ENCODE measurements around the gene BCAS3. TPM values are rescaled to one million over a fixed set of nuclear protein-coding genes. Genes with fewer than 3 reads are reported as not detected.
"Not testable (repeated sequence)": the region's sequence is repeated elsewhere in the genome, so short reads cannot be mapped to it uniquely, and the experiment has no call there.

BCAS3 gene
- total RNA-seq, 2 experiments from 2014 or later = 13.4 to 14.5 TPM

- no peaks in the 10 kb centered on the region for H3K9me3 ChIP-seq (ENCODE audit: low read length)
- POLR2A ChIA-PET = interaction anchor here (0.6 kb wide), 1 partner anchor 26 kb away, joined by 3 read pairs; no protein-coding TSS in a partner anchor
- no TSS peak for BruUV-seq (replicated peaks)
Observed at GRCh38 chr17:61040666-61041065, 363.0 kb downstream of the BCAS3 start.

GRCh38 chr17:61042348-61042747 lies 364.7 kb downstream of the BCAS3 start:
- DNase-seq (ENCODE audit: low spot score); H3K4me1 ChIP-seq (ENCODE audit: insufficient read depth, low read length, poor library complexity, severe bottlenecking); POLR2A ChIA-PET; H3K36me3 ChIP-seq (ENCODE audit: insufficient read depth, low read length); H3K27ac ChIP-seq (ENCODE audit: low read depth, low read length, poor library complexity, severe bottlenecking); H3K9me2 ChIP-seq (ENCODE audit: insufficient read depth, low read length); BruUV-seq (replicated peaks); H3K9me3 ChIP-seq (ENCODE audit: low read length); H3K4me2 ChIP-seq (ENCODE audit: low read length); intact Hi-C loops (cut with micrococcal nuclease; ENCODE audit: unreplicated experiment); H2AFZ ChIP-seq (ENCODE audit: low read length); CTCF ChIA-PET (ENCODE audit: unreplicated experiment); H3K4me3 ChIP-seq (ENCODE audit: low read depth, low read length, poor library complexity, severe bottlenecking); H3K79me2 ChIP-seq (ENCODE audit: insufficient read depth, low read depth, low read length); H4K20me1 ChIP-seq (ENCODE audit: insufficient read depth, low read length): not testable (repeated sequence)

More at GRCh38 chr17:61040666-61041065, 363.0 kb downstream of the BCAS3 start:
- Histone ChIP-seq H2AFZ (ENCODE audit: low read length) (no peak overlapping the region), H3K4me1 (ENCODE audit: insufficient read depth, low read length, poor library complexity, severe bottlenecking) (no peaks in the 10 kb centered on the region), H3K79me2 (ENCODE audit: insufficient read depth, low read depth, low read length) (no peaks in the 10 kb centered on the region), H3K4me3 (ENCODE audit: low read depth, low read length, poor library complexity, severe bottlenecking) (no peak overlapping the region), H3K9me2 (ENCODE audit: insufficient read depth, low read length) (no peaks in the 10 kb centered on the region), H3K27ac (ENCODE audit: low read depth, low read length, poor library complexity, severe bottlenecking) (no peak overlapping the region), H4K20me1 (ENCODE audit: insufficient read depth, low read length) (no peaks in the 10 kb centered on the region), H3K36me3 (ENCODE audit: insufficient read depth, low read length) (no peaks in the 10 kb centered on the region), H3K4me2 (ENCODE audit: low read length) (no peak overlapping the region)
- no peak for DNase-seq (ENCODE audit: low spot score)
- CTCF ChIA-PET (ENCODE audit: unreplicated experiment) = no interaction called here
- TF ChIP-seq EZH2phosphoT487 (IDR thresholded peaks at IDR 0.05; ENCODE audit: borderline replicate concordance, low read depth, low read length) (no peak), CTCF (conservative IDR thresholded peaks at IDR 0.05; ENCODE audit: low read length) (no peak)
- intact Hi-C loops (cut with micrococcal nuclease; ENCODE audit: unreplicated experiment) = no loop called here

DNA sequence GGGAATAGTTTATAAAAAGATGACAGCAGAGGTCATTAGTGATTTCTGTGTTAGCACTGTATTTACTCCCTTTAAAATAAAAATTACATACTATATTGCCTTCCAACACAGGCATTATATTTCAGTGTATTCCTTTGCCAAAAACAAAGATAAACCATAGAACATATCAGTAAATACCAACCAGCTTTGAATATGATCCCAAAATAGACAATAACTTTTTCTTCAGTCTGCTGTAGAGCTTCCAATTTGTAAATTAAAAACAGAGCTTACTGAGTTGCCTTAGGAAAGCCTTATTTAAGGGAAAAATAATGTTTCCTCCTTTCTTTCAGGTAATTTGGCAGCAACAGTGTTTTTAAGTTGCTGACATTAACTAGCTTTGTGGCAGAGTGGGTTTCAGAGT lies 369.9 kb downstream of the BCAS3 start:
- Histone ChIP-seq H3K9me3 (ENCODE audit: low read length) (no peaks in the 10 kb centered on the region), H3K36me3 (ENCODE audit: insufficient read depth, low read length) (no peaks in the 10 kb centered on the region), H3K4me3 (ENCODE audit: low read depth, low read length, poor library complexity, severe bottlenecking) (no peak overlapping the region), H3K9me2 (ENCODE audit: insufficient read depth, low read length) (no peaks in the 10 kb centered on the region), H3K27ac (ENCODE audit: low read depth, low read length, poor library complexity, severe bottlenecking) (no peak overlapping the region), H4K20me1 (ENCODE audit: insufficient read depth, low read length) (no peaks in the 10 kb centered on the region), H3K79me2 (ENCODE audit: insufficient read depth, low read depth, low read length) (no peaks in the 10 kb centered on the region), H2AFZ (ENCODE audit: low read length) (no peak overlapping the region), H3K4me2 (ENCODE audit: low read length) (no peak overlapping the region), H3K4me1 (ENCODE audit: insufficient read depth, low read length, poor library complexity, severe bottlenecking) (no peaks in the 10 kb centered on the region)
- ChIA-PET CTCF (ENCODE audit: unreplicated experiment) (no interaction called here), POLR2A (interaction anchor here (0.7 kb wide), 1 partner anchor 155 kb away, joined by 3 read pairs; no protein-coding TSS in a partner anchor)
- intact Hi-C loops (cut with micrococcal nuclease; ENCODE audit: unreplicated experiment) = no loop called here
- BruUV-seq (replicated peaks) = no TSS peak
- no peak for DNase-seq (ENCODE audit: low spot score)
- no peak for TF ChIP-seq CTCF (conservative IDR thresholded peaks at IDR 0.05; ENCODE audit: low read length)
- no peak for TF ChIP-seq EZH2phosphoT487 (IDR thresholded peaks at IDR 0.05; ENCODE audit: borderline replicate concordance, low read depth, low read length)
